ENCODE measurements around the gene SELENOW. TPM values are rescaled to one million over a fixed set of nuclear protein-coding genes. Genes with fewer than 3 reads are reported as not detected.

The SELENOW gene
- total and polyA plus RNA-seq, 2 of the 4 experiments (the other 2 are of a cell fraction) = 61.3 to 217 TPM

GRCh38 chr19:47786566-47786965 is 8.1 kb downstream of the SELENOW start:
- Histone ChIP-seq H3K4me1 (ENCODE audit: control insufficient read depth, insufficient read depth, low read length) (no peaks in the 10 kb centered on the region), H2AK9ac (replicated peaks; ENCODE audit: low read depth, low read length, poor library complexity) (no peak overlapping the region), H3K4me3 (ENCODE audit: insufficient read depth, low read depth, low read length) (no peak overlapping the region), H2AK5ac (ENCODE audit: low read depth, low read length) (no peak overlapping the region), H3K9ac (ENCODE audit: low read depth, low read length) (no peak overlapping the region), H4K20me1 (ENCODE audit: insufficient read depth, low read length) (peaks cover 10% of the 10 kb centered on the region; the same call in 1 of the 2 replicates), H3K4ac (ENCODE audit: low read depth, low read length) (no peak overlapping the region), H3K56ac (ENCODE audit: extremely low read depth, insufficient read depth, low read length) (no peak overlapping the region), H3K18ac (ENCODE audit: low read depth, low read length) (no peak overlapping the region), H3K23ac (ENCODE audit: low read depth, low read length) (no peak overlapping the region), H2BK20ac (ENCODE audit: low read depth, low read length) (no peak overlapping the region), H3K14ac (replicated peaks; ENCODE audit: low read depth, low read length) (no peak overlapping the region), H3K79me1 (ENCODE audit: low read depth in 1 of 2, low read length in 2 of 2) (peaks cover 4 to 8% of the 10 kb centered on the region in 2 experiments; a peak in 3 of 4 replicates), H3K9me3 (ENCODE audit: control insufficient read depth, insufficient read depth, low read length) (no peaks in the 10 kb centered on the region), H3K27me3 (ENCODE audit: control insufficient read depth, insufficient read depth, low read length) (no peaks in the 10 kb centered on the region), H4K5ac (ENCODE audit: low read depth, low read length) (no peak overlapping the region), H2BK120ac (ENCODE audit: low read depth, low read length) (no peak overlapping the region), H3K9me1 (ENCODE audit: insufficient read depth, low read length) (peaks cover 5% of the 10 kb centered on the region), H2AFZ (replicated peaks; ENCODE audit: low read length, poor library complexity) (no peak overlapping the region), H3K27ac (ENCODE audit: insufficient read depth, low read length) (no peak overlapping the region), H4K8ac (ENCODE audit: low read depth in 2 of 2, low read length in 2 of 2) (no peak overlapping the region), H4K91ac (ENCODE audit: insufficient read depth, low read depth, low read length) (no peak overlapping the region), H3K4me2 (ENCODE audit: low read depth, low read length) (no peak overlapping the region), H2BK5ac (ENCODE audit: low read depth, low read length, poor library complexity, severe bottlenecking) (no peak overlapping the region), H3K36me3 (ENCODE audit: control insufficient read depth, insufficient read depth, low read length) (peaks cover 34% of the 10 kb centered on the region), H2BK15ac (ENCODE audit: low read depth, low read length) (no peak overlapping the region)
- no TSS peak for BruUV-seq (replicated peaks)
- TF ChIP-seq CHD1 (IDR thresholded peaks at IDR 0.05; ENCODE audit: low read depth, low read length) = no peak
- no peak for TF ChIP-seq USF2 (IDR thresholded peaks at IDR 0.05; ENCODE audit: low read depth, low read length)
- no peak for TF ChIP-seq SMC3 (IDR thresholded peaks at IDR 0.05; ENCODE audit: low read depth, low read length)
- TF ChIP-seq ELK1 (IDR thresholded peaks at IDR 0.05; ENCODE audit: borderline replicate concordance, low read depth, low read length) = no peak
- no peak for TF ChIP-seq RFX5 (IDR thresholded peaks at IDR 0.05; ENCODE audit: low read depth, low read length)
- no peak for TF ChIP-seq FOS (IDR thresholded peaks at IDR 0.05; ENCODE audit: low read depth, low read length)
- TF ChIP-seq RCOR1 (IDR thresholded peaks at IDR 0.05; ENCODE audit: insufficient replicate concordance, low read length) = no peak
- TF ChIP-seq RAD21 (IDR thresholded peaks at IDR 0.05; ENCODE audit: low read length) = no peak
- TF ChIP-seq CTCF (conservative IDR thresholded peaks at IDR 0.05; ENCODE audit: low read depth, low read length) = no peak
- no peak for TF ChIP-seq CEBPB (IDR thresholded peaks at IDR 0.05; ENCODE audit: low read depth, low read length)
- TF ChIP-seq POLR2A (IDR thresholded peaks at IDR 0.05; ENCODE audit: low read depth, low read length) = no peak
- TF ChIP-seq MAFK (IDR thresholded peaks at IDR 0.05; ENCODE audit: low read depth, low read length) = no peak
- no peak for TF ChIP-seq MXI1 (IDR thresholded peaks at IDR 0.05; ENCODE audit: borderline replicate concordance, low read depth, low read length)
- no peak for TF ChIP-seq MAZ (IDR thresholded peaks at IDR 0.05; ENCODE audit: borderline replicate concordance, low read depth, low read length)
- no peak for TF ChIP-seq BHLHE40 (IDR thresholded peaks at IDR 0.05; ENCODE audit: low read depth, low read length)
- intact Hi-C loops (cut with micrococcal nuclease) (no loop called here), in situ Hi-C loops (cut with MboI; ENCODE audit: low sequenced_read_pairs) (loop anchor here (10.0 kb wide), 1 partner anchor 352 kb away; no protein-coding TSS in a partner anchor), dilution Hi-C loops (cut with HindIII; ENCODE audit: low sequenced_read_pairs, unreplicated experiment) (no loop called here)
- no peak for DNase-seq
- ATAC-seq (ENCODE audit: low read depth) = no peak
- CTCF ChIA-PET = no interaction called here
- no CpG with 5 or more reads among the region's 7 CpGs for WGBS, 2 experiments (ENCODE audit: extremely low coverage in 2 of 2, insufficient read length in 1 of 2)
- POLR2A ChIA-PET (ENCODE audit: unreplicated experiment) = no interaction called here

All from IMR-90 (cell line).